CD4-positive, alpha-beta T cell treated with Interleukin-21 for 1 hour (primary cell): ENCODE results near the gene FGFBP3.

Source experiments
- DNase-seq: peaks from one replicate; pipeline ENCODE4 v3.0.0-alpha.2; 2020

The FGFBP3 gene

DNA sequence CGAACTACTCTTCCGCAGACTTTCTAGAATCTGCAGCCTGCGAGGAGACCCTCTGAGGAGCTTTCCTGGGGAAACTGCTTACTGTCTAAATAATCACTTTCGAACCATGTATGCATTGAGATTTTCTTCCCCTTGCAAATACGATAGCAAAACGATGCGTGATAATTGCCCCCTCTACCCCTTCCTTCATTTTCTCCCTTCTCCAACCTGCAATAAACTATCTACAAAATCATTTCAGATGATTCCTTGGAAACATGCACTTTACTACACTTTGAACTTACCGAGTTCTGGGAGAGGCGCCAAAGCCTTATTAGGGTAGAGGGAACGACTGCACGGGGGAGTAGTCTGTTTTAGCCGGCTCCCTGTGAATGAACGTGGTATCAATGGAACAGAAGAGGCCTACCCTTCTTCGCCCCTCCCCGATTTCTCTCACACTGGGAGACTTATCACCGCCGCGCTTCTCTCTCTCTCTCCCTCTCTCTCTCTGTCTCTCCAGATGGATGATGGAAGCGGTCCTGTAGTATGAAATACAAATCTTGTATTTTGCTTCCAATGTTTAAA lies at the start of gene FGFBP3:
Gene FGFBP3, minus strand, starts transcription at position 370 of the 561 bp plus-strand sequence. CDS start 517 bp downstream, outside the sequence.
- peak; percentile 38 for DNase-seq

- DNase-seq = no peak
Measured at GRCh38 chr10:91957091-91957490, 47.8 kb upstream of the FGFBP3 start.

GRCh38 chr10:91955114-91955513 lies 45.8 kb upstream of the FGFBP3 start:
- no peak for DNase-seq

- DNase-seq = no peak
Measured at GRCh38 chr10:91953600-91954160, 44.4 kb upstream of the FGFBP3 start.

- DNase-seq = peak; percentile 25
Measured at GRCh38 chr10:91944880-91945630, 35.8 kb upstream of the FGFBP3 start.

- no peak for DNase-seq
Measured at GRCh38 chr10:91941426-91941825, 32.1 kb upstream of the FGFBP3 start.

- DNase-seq = no peak
Measured at GRCh38 chr10:91939653-91940052, 30.4 kb upstream of the FGFBP3 start.

- DNase-seq = no peak
Measured at GRCh38 chr10:91935886-91936285, 26.6 kb upstream of the FGFBP3 start.

DNA sequence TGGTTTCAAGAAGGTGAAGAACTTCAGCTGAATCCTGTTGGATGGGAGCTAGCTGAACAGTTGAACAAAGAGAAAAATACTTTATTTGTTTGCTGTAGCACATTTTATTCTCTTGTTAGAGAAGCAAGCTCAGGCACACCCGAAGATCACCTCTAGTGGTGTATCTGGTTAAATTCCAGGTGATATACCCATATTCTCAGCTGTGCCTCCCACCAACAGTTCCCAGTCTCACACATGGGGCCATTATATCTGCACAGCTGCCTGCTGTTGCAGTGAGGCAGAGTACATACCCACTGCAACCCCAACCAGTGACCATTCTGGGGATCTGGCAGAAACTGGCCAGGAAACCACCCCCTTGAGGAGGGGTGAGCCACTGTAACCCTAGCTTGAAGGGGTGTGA lies 23.5 kb upstream of the FGFBP3 start:
- DNase-seq = no peak

DNA sequence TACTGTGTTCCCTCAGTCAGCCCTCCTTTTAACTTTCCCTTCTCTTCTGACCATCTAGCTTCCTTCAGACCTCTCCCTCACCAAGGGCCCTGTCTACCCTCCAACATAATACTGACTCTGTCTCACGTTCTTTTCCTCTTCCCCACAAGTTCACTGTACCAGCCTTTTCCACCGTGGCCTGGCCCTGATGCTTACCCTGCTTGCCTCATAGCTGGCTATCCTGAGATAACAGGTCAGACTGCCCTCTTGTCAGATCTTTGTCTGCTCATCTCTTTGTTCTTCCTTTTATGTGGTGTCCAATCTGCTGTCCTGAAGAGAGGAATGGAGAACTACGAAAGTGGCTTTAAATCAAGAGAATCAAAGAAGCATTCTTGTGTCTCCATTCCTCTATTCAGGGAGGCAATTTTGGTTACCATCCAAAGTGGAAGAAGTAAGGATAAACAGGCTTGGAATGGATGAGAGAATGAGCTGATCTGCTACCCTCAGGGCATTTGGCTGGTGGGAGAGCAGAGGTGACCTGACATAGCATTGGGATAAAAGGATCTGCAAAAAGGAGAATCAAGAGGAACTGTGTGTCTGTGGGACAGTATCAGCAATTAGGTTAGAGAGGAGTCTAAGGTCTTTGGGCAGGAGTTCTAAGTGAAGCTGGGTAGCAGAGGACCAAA lies 22.4 kb upstream of the FGFBP3 start:
- no peak for DNase-seq

DNA sequence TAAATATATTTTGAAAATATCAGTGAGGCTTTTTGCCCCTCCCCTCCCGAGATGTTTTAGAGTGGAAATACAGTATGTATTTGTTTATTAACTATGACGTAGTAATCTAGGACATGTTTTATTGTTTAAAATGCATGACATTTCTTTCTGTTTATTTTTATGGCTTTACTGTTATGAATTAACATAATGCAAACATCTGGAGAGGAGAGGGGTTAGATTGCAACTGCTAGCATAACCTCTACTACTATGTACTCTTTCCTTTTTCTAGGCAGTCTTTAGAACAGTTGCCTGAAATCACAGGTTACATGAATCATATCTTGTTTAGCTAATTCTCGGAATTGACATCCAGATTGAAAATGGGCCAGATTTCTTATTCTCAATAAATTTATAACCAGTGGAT lies 21.7 kb upstream of the FGFBP3 start:
- no peak for DNase-seq

- DNase-seq = no peak
Measured at GRCh38 chr10:91925022-91925320, 15.7 kb upstream of the FGFBP3 start.

DNA sequence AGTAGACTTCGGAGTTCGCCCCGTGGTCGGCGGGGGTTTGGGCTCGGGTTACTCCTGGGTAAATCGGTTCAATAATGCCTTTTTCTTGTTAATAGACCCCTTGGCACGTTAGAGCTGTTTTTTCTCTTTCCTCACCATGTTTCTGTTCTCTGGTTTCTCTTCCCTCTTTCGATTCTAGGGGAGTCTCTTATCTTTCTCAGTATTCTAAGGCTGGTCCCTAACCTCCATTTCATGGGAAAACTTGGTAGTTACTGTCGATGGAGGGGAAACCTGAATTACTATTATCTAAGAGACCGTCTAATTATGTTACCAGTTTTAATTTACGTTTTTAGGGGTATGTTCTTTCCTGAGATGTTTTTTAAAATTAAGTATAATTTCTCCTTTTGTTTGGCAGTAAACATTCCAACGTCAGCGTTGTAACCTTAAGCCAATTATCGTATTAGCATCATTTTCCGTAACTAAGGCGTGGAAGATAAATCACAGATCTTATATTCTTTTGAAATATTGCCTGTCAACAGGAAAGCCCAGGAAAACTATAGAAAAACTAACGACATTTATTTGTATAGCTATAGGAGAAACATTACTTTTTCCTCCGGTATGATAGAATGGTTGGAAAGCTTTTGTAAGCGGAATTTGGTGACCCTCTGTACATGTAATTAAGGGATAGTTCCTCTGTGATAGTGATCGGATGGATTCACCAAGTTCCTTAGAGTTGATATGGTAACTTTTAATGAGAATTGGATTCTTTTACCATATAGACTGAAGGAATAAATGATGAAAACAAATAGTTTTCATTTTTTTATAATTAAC lies 15.1 kb upstream of the FGFBP3 start:
- no peak for DNase-seq

- peak; percentile 92 for DNase-seq
Measured at GRCh38 chr10:91923371-91924211, 14.3 kb upstream of the FGFBP3 start, which contains the start of gene BTAF1. Gene BTAF1, plus strand, starts transcription at chr10:91923770. Its CDS starts 307 bp downstream, at chr10:91924077.

- DNase-seq = no peak
Measured at GRCh38 chr10:91919651-91920050, 10.4 kb upstream of the FGFBP3 start.

GRCh38 chr10:91910467-91910866 lies 1.2 kb upstream of the FGFBP3 start:
- no peak for DNase-seq

GRCh38 chr10:91908337-91909116 lies 759 bp downstream of the FGFBP3 start:
- peak; percentile 73 for DNase-seq

DNA sequence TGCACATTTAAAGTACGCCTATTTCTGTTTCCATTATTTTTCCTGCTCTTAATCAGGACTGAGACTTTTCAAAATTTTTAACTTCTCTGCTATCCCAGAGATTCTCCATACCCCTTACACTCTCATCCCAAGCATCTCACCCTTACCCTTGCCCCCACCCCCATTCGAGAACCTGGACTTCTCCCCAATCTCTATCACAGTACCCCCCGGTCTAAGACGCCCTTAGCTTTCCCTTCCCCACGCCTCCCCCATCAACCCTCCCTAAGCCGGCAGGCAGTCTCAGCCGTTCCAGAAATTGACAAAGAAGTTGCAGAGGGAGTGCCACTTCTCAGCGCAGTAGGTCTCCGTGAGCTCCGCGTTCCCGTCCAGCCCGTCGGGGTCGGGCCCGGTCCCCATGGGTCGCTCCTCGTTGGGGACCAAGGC lies 1.4 kb downstream of the FGFBP3 start:
- DNase-seq = no peak

- no peak for DNase-seq
Measured at GRCh38 chr10:91907033-91907594, 2.2 kb downstream of the FGFBP3 start.

GRCh38 chr10:91901784-91902677 lies 7.3 kb downstream of the FGFBP3 start:
- peak; percentile 61 for DNase-seq
